HFFc6 (cell line): Measurements from ENCODE around the gene RSAD2. TPM values are rescaled to one million over a fixed set of nuclear protein-coding genes. Genes with fewer than 3 reads are reported as not detected.

Source experiments
- DNase-seq: peaks from one replicate; pipeline ENCODE4 v3.0.0-alpha.2; 2018
- H3K27ac Mint-ChIP-seq: 2 replicates; pipeline ENCODE4 v1.8.0; 2020; ENCODE audit warnings: mild to moderate bottlenecking, mixed read lengths
- H3K27me3 Mint-ChIP-seq: 2 replicates; pipeline ENCODE4 v1.8.0; 2021; ENCODE audit warnings: mild to moderate bottlenecking, moderate library complexity, mixed read lengths; ENCODE audit not compliant: insufficient read depth
- H3K36me3 Mint-ChIP-seq: 2 replicates; pipeline ENCODE4 v1.8.0; 2021; ENCODE audit warnings: low read depth, mixed read lengths
- H3K4me1 Mint-ChIP-seq: 2 replicates; pipeline ENCODE4 v1.8.0; 2020; ENCODE audit warnings: low read depth, mixed read lengths
- H3K4me3 Mint-ChIP-seq: 2 replicates; pipeline ENCODE4 v1.8.0; 2020; ENCODE audit warnings: mild to moderate bottlenecking, moderate library complexity, mixed read lengths
- H3K9me3 Mint-ChIP-seq: 2 replicates; pipeline ENCODE4 v1.8.0; 2020; ENCODE audit warnings: mild to moderate bottlenecking, mixed read lengths
- CTCF ChIP-seq: fragments of 200-600 bp; sonication (generic); IDR thresholded peaks from 2 replicates; pipeline ENCODE4 v1.5.0; 2021; ENCODE audit warnings: antibody characterized with exemption, mild to moderate bottlenecking
- total RNA-seq, 6 experiments: library from RNA; stranded (reverse); fragmentation: NEBNext Ultra II Directional; extraction: Animal tissue kit (Norgen Biotek cat#: 25700); gene quantifications; 2 replicates in 1 of 6; 3 replicates in 5 of 6; pipeline ENCODE4 v1.2.3, GENCODE V29; 2021

RSAD2 gene
- total RNA-seq, 6 experiments from 2014 or later = not detected

GRCh38 chr2:6942848-6943247 is 65.3 kb downstream of the RSAD2 start:
- Mint-ChIP-seq H3K27ac (no peak overlapping the region), H3K9me3 (peaks cover 53% of the 10 kb centered on the region), H3K27me3 (peaks cover 2% of the 10 kb centered on the region), H3K36me3 (peaks cover 7% of the 10 kb centered on the region; the same call in 1 of the 2 replicates), H3K4me1 (no peaks in the 10 kb centered on the region), H3K4me3 (no peak overlapping the region)
- no peak for DNase-seq
- no peak for TF ChIP-seq CTCF

GRCh38 chr2:6943523-6943922 is 65.9 kb downstream of the RSAD2 start:
- Mint-ChIP-seq H3K9me3 (peaks cover 57% of the 10 kb centered on the region), H3K27ac (no peak overlapping the region), H3K4me1 (no peaks in the 10 kb centered on the region), H3K36me3 (peaks cover 7% of the 10 kb centered on the region; the same call in 1 of the 2 replicates), H3K27me3 (peaks cover 2% of the 10 kb centered on the region), H3K4me3 (no peak overlapping the region)
- no peak for DNase-seq
- TF ChIP-seq CTCF = no peak

- TF ChIP-seq CTCF = no peak
- Mint-ChIP-seq H3K27ac (no peak overlapping the region), H3K27me3 (peaks cover 2% of the 10 kb centered on the region), H3K4me3 (no peak overlapping the region), H3K4me1 (no peaks in the 10 kb centered on the region), H3K36me3 (peaks cover 7% of the 10 kb centered on the region; the same call in 1 of the 2 replicates), H3K9me3 (peaks cover 60% of the 10 kb centered on the region)
- no peak for DNase-seq
These were observed 66.4 kb downstream of the RSAD2 start for GRCh38 chr2:6943971-6944370.

- DNase-seq = no peak
- Mint-ChIP-seq H3K9me3 (peaks cover 60% of the 10 kb centered on the region), H3K36me3 (peaks cover 7% of the 10 kb centered on the region; the same call in 1 of the 2 replicates), H3K4me3 (no peak overlapping the region), H3K27me3 (peaks cover 2% of the 10 kb centered on the region), H3K4me1 (no peaks in the 10 kb centered on the region), H3K27ac (no peak overlapping the region)
- no peak for TF ChIP-seq CTCF
These were observed 67.0 kb downstream of the RSAD2 start for GRCh38 chr2:6944555-6944954.

- Mint-ChIP-seq H3K9me3 (peaks cover 60% of the 10 kb centered on the region), H3K27me3 (peaks cover 2% of the 10 kb centered on the region), H3K4me1 (no peaks in the 10 kb centered on the region), H3K4me3 (no peak overlapping the region), H3K36me3 (peaks cover 7% of the 10 kb centered on the region; the same call in 1 of the 2 replicates), H3K27ac (no peak overlapping the region)
- no peak for DNase-seq
- TF ChIP-seq CTCF = no peak
These were observed 67.7 kb downstream of the RSAD2 start for GRCh38 chr2:6945087-6945813.
